MV-4-11 (cell line): ENCODE measurements around the gene KLF6.

Experiments used
- DNase-seq: peaks from one replicate; lab custom pipeline; 2025; lab: John Stamatoyannopoulos, UW

The KLF6 gene

DNA sequence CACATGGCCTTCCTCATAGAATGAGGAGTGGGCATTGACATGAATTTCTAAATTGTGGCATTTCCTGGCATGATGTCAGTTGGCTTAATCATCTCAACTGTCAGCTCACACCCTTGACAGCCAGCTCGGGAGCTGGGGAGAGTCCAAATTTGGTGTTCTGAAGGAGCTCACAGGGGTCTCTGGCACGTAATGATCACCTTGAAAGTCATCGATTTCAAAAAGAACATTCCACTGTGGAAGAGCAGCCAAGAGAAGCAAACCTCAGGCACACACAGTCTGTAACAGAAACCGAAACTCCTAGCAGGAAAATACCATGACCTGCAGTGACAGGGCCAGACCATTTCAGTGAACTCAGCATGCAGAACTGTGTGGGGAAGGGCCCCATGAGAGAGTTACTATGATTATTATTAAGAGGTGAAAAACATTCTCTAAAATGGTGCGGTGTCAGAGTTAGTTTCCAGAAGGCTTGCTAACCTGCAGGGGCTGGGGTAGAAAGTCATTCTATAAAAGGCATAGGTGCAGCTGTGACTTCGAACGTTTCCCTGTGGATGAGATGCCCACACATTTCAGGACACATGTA is 26.4 kb upstream of the KLF6 start:
- peak; percentile 41 for DNase-seq

- no peak for DNase-seq
These were observed 23.7 kb upstream of the KLF6 start for GRCh38 chr10:3808689-3809199.

GRCh38 chr10:3807928-3808496 is 23.0 kb upstream of the KLF6 start:
- DNase-seq: no peak

GRCh38 chr10:3807211-3807927 is 22.4 kb upstream of the KLF6 start:
- DNase-seq: peak; percentile 83

- DNase-seq: no peak
These were observed 21.6 kb upstream of the KLF6 start for GRCh38 chr10:3806603-3807002.

DNA sequence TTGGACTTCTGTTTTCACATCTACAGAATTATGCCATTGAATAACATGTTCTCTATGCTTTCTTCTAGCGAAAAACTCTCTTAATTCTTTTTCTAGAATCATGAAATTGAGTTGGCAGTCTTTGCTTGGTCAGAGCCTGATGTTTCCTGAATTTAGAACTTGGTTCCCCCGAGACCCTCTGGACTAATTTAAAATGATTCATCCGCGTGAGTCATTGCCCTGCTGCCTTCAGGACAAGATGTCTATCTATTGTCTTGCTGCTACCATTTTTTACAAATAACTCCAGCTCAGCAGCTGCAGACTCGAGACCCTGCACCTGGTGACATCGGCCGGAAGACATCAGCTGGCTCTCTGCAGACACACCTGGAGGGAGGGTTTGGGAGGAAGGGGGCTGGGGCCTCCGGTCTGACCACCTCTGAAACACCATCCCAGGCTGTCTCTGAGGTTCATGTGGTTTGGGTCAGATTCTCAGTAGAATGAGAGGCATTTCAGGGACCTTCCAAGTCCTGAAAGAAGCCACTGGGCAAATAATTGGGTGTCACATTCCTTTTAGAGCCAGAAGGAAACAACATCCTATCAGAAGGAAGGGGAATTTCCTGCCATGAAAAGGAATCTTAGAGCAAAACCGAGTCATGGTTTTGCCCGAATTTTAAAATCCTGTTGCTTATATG is 20.9 kb upstream of the KLF6 start:
- peak; percentile 48 for DNase-seq

- peak; percentile 89 for DNase-seq
These were observed 20.3 kb upstream of the KLF6 start for GRCh38 chr10:3805201-3805790.

GRCh38 chr10:3803927-3804741 is 19.1 kb upstream of the KLF6 start:
- peak; percentile 64 for DNase-seq

DNA sequence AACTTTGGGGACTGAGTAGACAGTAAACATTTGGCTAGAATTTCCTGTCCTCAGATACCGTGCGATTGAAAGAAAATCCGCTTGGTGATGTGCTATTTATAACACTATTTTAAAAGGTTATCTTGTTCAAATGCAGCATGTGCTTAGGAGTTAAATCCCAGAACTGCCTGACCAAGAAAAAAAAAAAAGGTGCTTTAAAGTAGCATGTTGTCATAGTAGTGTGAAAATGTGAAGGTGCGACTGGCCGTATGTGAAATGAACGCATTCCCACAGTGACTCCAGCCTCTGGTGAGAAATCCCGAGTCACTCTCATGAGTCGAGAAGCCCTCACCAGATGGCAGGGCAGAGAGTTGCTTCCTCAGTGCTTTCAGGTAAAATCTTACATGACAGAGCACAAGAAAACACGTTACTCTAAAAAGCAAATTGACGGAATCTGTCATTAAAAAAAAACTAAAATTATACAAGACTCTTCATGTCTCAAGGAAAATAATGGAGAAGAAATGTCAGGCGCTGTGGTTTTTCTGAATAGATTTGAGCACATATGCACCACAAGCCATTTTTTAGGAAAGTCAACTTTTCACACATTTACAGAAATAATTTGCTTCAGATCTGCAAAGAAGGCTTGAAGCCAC is 18.4 kb upstream of the KLF6 start:
- no peak for DNase-seq

- DNase-seq: no peak
These were observed 17.7 kb upstream of the KLF6 start for GRCh38 chr10:3802526-3803265.

GRCh38 chr10:3801558-3802192 is 16.7 kb upstream of the KLF6 start:
- no peak for DNase-seq

DNA sequence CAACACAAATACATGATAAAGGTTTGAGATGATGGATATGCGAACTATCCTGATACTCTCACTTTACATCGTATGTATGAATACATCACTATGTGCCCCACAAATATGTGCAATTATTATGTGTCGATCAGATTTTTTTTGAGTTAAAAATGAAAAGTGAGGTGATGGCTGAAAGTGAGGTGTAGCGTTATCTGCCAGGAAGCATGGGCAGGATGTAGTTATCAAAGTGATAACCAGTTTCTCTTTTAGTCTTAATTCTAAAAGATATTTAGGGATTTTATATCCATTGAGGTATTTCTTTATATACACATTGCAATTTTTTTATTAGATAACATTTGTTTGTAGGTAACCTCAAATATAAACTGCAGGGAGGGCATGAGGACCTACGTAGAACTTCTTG is 15.6 kb upstream of the KLF6 start:
- DNase-seq: no peak

GRCh38 chr10:3797750-3798149 is 12.7 kb upstream of the KLF6 start:
- no peak for DNase-seq

- no peak for DNase-seq
These were observed 8.5 kb upstream of the KLF6 start for GRCh38 chr10:3793553-3793952.

GRCh38 chr10:3792710-3793219 is 7.8 kb upstream of the KLF6 start:
- DNase-seq: peak; percentile 51

- no peak for DNase-seq
These were observed 7.1 kb upstream of the KLF6 start for GRCh38 chr10:3791974-3792633.

GRCh38 chr10:3790858-3791257 is 5.8 kb upstream of the KLF6 start:
- no peak for DNase-seq

DNA sequence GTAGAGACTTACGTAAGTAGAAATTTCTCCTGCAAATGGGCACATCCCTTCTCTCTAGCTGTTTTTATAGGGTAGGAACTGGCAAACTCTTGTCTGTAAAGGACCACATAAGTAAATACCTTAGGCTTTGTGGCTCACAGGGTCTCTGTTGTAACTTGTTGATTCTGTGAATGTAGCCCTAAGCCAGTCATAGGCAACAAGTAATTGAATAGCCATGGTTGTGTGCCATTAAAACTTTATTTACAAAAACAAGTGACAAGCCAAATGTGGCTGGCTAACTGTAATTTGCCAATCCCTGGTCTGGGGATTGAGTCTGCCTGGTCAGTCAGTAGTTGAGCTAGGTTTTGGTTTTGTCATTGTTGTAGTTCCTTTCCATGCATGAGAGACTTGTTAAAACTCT is 5.3 kb upstream of the KLF6 start:
- no peak for DNase-seq

- DNase-seq: no peak
These were observed 4.6 kb upstream of the KLF6 start for GRCh38 chr10:3789621-3790020.
